GM15510 (cell line): ENCODE results near the gene PRR36.

Source experiments
- POLR2A ChIP-seq: IDR thresholded peaks from 3 replicates; pipeline ENCODE4 v1.6.1; 2011; ENCODE audit warnings: borderline replicate concordance; ENCODE audit not compliant: insufficient read length; ENCODE audit errors: extremely low read depth

Gene PRR36

GRCh38 chr19:7851623-7852500 lies 22.3 kb downstream of the PRR36 start:
- no peak for TF ChIP-seq POLR2A

GRCh38 chr19:7850945-7851622 lies 23.1 kb downstream of the PRR36 start:
- TF ChIP-seq POLR2A, result no peak

GRCh38 chr19:7850000-7850813 lies 24.0 kb downstream of the PRR36 start:
- TF ChIP-seq POLR2A, result no peak

- no peak for TF ChIP-seq POLR2A
Observed at GRCh38 chr19:7849631-7849999, 24.6 kb downstream of the PRR36 start.

- no peak for TF ChIP-seq POLR2A
Observed at GRCh38 chr19:7848779-7849457, 25.3 kb downstream of the PRR36 start.

- no peak for TF ChIP-seq POLR2A
Observed at GRCh38 chr19:7847664-7848063, 26.5 kb downstream of the PRR36 start.

GRCh38 chr19:7846155-7846646 lies 28.0 kb downstream of the PRR36 start:
- TF ChIP-seq POLR2A, result no peak

GRCh38 chr19:7845390-7846154 lies 28.6 kb downstream of the PRR36 start:
- no peak for TF ChIP-seq POLR2A

- no peak for TF ChIP-seq POLR2A
Observed at GRCh38 chr19:7844951-7845350, 29.2 kb downstream of the PRR36 start.

- TF ChIP-seq POLR2A, result no peak
Observed at GRCh38 chr19:7844405-7844804, 29.8 kb downstream of the PRR36 start.

GRCh38 chr19:7843521-7843920 lies 30.7 kb downstream of the PRR36 start:
- no peak for TF ChIP-seq POLR2A

GRCh38 chr19:7842661-7843294 lies 31.4 kb downstream of the PRR36 start:
- TF ChIP-seq POLR2A, result no peak
